DND-41 (cell line): Measurements from ENCODE around the gene MRAS.

ENCODE experiments used
- ATAC-seq: fragments of 200-7000 bp; cut with Tn5 transposase; 3 replicates; pipeline ENCODE4 v1.9.1; 2021; ENCODE audit warnings: low read depth; ENCODE audit not compliant: insufficient read depth
- DNase-seq: peaks from one replicate; pipeline ENCODE4 v3.0.0-alpha.2; 2020
- H2AFZ ChIP-seq: 2 replicates; pipeline ENCODE4 v1.6.0; 2012; ENCODE audit warnings: low read depth, low read length
- H3K27ac ChIP-seq: 2 replicates; pipeline ENCODE4 v1.5.1; 2012; ENCODE audit warnings: low read length, inconsistent platforms
- H3K27me3 ChIP-seq: fragments of 200-600 bp; sonication (generic); 2 replicates; pipeline ENCODE4 v1.6.0; 2012; ENCODE audit warnings: low read length, mild to moderate bottlenecking, inconsistent platforms; ENCODE audit not compliant: insufficient read depth, poor library complexity
- H3K36me3 ChIP-seq: 2 replicates; pipeline ENCODE4 v1.5.1; 2012; ENCODE audit warnings: low read length, inconsistent platforms; ENCODE audit not compliant: insufficient read depth
- H3K4me1 ChIP-seq: 2 replicates; pipeline ENCODE4 v1.5.1; 2012; ENCODE audit warnings: mild to moderate bottlenecking, low read length; ENCODE audit not compliant: insufficient read depth
- H3K4me2 ChIP-seq: 2 replicates; pipeline ENCODE4 v1.6.0; 2012; ENCODE audit warnings: mild to moderate bottlenecking, moderate library complexity, low read length, inconsistent platforms; ENCODE audit not compliant: insufficient read depth
- H3K4me3 ChIP-seq, 2 experiments: fragments of 200-600 bp in 1 of 2; shearing (Covaris generic) in 1 of 2; 2 replicates each; pipeline ENCODE4 v1.5.1; 2012 to 2016; ENCODE audit warnings: inconsistent platforms in 2 of 2, low read length in 2 of 2, mild to moderate bottlenecking in 2 of 2, low read depth in 1 of 2, moderate library complexity in 1 of 2
- H3K79me2 ChIP-seq: 2 replicates; pipeline ENCODE4 v1.6.0; 2012; ENCODE audit warnings: low read length, inconsistent platforms; ENCODE audit not compliant: insufficient read depth
- H3K9ac ChIP-seq: 2 replicates; pipeline ENCODE4 v1.6.0; 2012; ENCODE audit warnings: low read depth, mild to moderate bottlenecking, inconsistent platforms, low read length, moderate library complexity
- H3K9me3 ChIP-seq: 2 replicates; pipeline ENCODE4 v1.5.1; 2012; ENCODE audit warnings: low read length, moderate library complexity, mild to moderate bottlenecking, inconsistent platforms; ENCODE audit not compliant: insufficient read depth, severe bottlenecking
- H4K20me1 ChIP-seq: 2 replicates; pipeline ENCODE4 v1.6.0; 2012; ENCODE audit warnings: low read length; ENCODE audit not compliant: insufficient read depth
- CTCF ChIP-seq: IDR thresholded peaks from 2 replicates; pipeline ENCODE4 v1.5.1; 2012; ENCODE audit warnings: borderline replicate concordance, low read length, moderate library complexity, mild to moderate bottlenecking; ENCODE audit not compliant: poor library complexity, severe bottlenecking; ENCODE audit errors: extremely low read depth
- EZH2 ChIP-seq: IDR thresholded peaks from 3 replicates; pipeline ENCODE4 v1.6.1; 2012; ENCODE audit warnings: borderline replicate concordance, low read depth, mild to moderate bottlenecking, moderate library complexity, low read length, inconsistent platforms; ENCODE audit not compliant: severe bottlenecking

MRAS gene

GRCh38 chr3:138367326-138367850 is 19.0 kb downstream of the MRAS start:
- no peaks in the 10 kb centered on the region for H3K9me3 ChIP-seq
- H3K27me3 ChIP-seq: no peaks in the 10 kb centered on the region
- no peak overlapping the region for H3K4me2 ChIP-seq
- ATAC-seq (no peak), DNase-seq (no peak)
- H3K4me3 ChIP-seq: no peak overlapping the region
- H2AFZ ChIP-seq: no peak overlapping the region
- H4K20me1 ChIP-seq: no peaks in the 10 kb centered on the region; the same call in 1 of the 2 replicates
- H3K79me2 ChIP-seq: no peaks in the 10 kb centered on the region
- H3K9ac ChIP-seq: no peak overlapping the region
- no peak overlapping the region for H3K27ac ChIP-seq
- no peak for TF ChIP-seq CTCF
- no peak for TF ChIP-seq EZH2
- H3K4me1 ChIP-seq: no peaks in the 10 kb centered on the region
- H3K36me3 ChIP-seq: no peaks in the 10 kb centered on the region

- H3K9me3 ChIP-seq: no peaks in the 10 kb centered on the region
- H3K4me2 ChIP-seq: no peak overlapping the region
- no peak for DNase-seq
- ATAC-seq: no peak
- no peak overlapping the region for H3K9ac ChIP-seq
- H3K79me2 ChIP-seq: no peaks in the 10 kb centered on the region
- H4K20me1 ChIP-seq: no peaks in the 10 kb centered on the region; the same call in 1 of the 2 replicates
- H3K27ac ChIP-seq: no peak overlapping the region
- H3K4me3 ChIP-seq: no peak overlapping the region
- H3K4me1 ChIP-seq: no peaks in the 10 kb centered on the region
- TF ChIP-seq CTCF (no peak), EZH2 (no peak)
- H3K27me3 ChIP-seq: no peaks in the 10 kb centered on the region
- no peak overlapping the region for H2AFZ ChIP-seq
- no peaks in the 10 kb centered on the region for H3K36me3 ChIP-seq
Observed at GRCh38 chr3:138367911-138368310, 19.5 kb downstream of the MRAS start.

GRCh38 chr3:138369151-138369900 is 20.9 kb downstream of the MRAS start:
- Histone ChIP-seq H3K4me2 (no peak overlapping the region), H3K4me1 (no peaks in the 10 kb centered on the region), H3K79me2 (no peaks in the 10 kb centered on the region), H3K27me3 (no peaks in the 10 kb centered on the region), H3K4me3 (no peak overlapping the region), H2AFZ (no peak overlapping the region), H4K20me1 (no peaks in the 10 kb centered on the region; the same call in 1 of the 2 replicates), H3K9ac (no peak overlapping the region), H3K36me3 (no peaks in the 10 kb centered on the region), H3K9me3 (no peaks in the 10 kb centered on the region), H3K27ac (no peak overlapping the region)
- ATAC-seq: no peak
- no peak for DNase-seq
- no peak for TF ChIP-seq EZH2

- Histone ChIP-seq H3K36me3 (no peaks in the 10 kb centered on the region), H3K4me3 (no peak overlapping the region), H3K9me3 (no peaks in the 10 kb centered on the region), H3K79me2 (no peaks in the 10 kb centered on the region), H3K9ac (no peak overlapping the region), H3K4me1 (no peaks in the 10 kb centered on the region), H2AFZ (no peak overlapping the region), H3K27ac (no peak overlapping the region), H3K27me3 (no peaks in the 10 kb centered on the region), H4K20me1 (no peaks in the 10 kb centered on the region; the same call in 1 of the 2 replicates), H3K4me2 (no peak overlapping the region)
- no peak for TF ChIP-seq CTCF
- TF ChIP-seq EZH2: no peak
- no peak for ATAC-seq
- no peak for DNase-seq
Observed at GRCh38 chr3:138370321-138370720, 21.9 kb downstream of the MRAS start.
